GM12878 (cell line): ENCODE measurements around the gene ZNF436.

Source experiments
- ATF7 ChIP-seq: fragments of 450-650 bp; IDR thresholded peaks from 2 replicates; pipeline ENCODE4 v1.6.1; 2016; ENCODE audit warnings: low read depth, mild to moderate bottlenecking
- BRCA1 ChIP-seq: IDR thresholded peaks from 2 replicates; pipeline ENCODE4 v1.6.1; 2011; ENCODE audit warnings: low read depth, low read length, improper control_type of control experiment
- CREB1 ChIP-seq: IDR thresholded peaks from 2 replicates; pipeline ENCODE4 v1.6.1; 2012; ENCODE audit warnings: low read depth, mild to moderate bottlenecking, inconsistent platforms
- EP300 ChIP-seq, 2 experiments: fragments of 150-350 bp in 1 of 2; IDR thresholded peaks; 2 replicates each; pipeline ENCODE4 v1.6.1; 2011 to 2012; ENCODE audit warnings: low read depth in 2 of 2, low read length in 2 of 2, borderline replicate concordance in 1 of 2, improper control_type of control experiment in 1 of 2, inconsistent platforms in 1 of 2; ENCODE audit not compliant: control insufficient read depth in 1 of 2
- EZH2 ChIP-seq: IDR thresholded peaks from 2 replicates; pipeline ENCODE4 v1.6.1; 2012; ENCODE audit warnings: low read depth, mild to moderate bottlenecking, control low read depth, inconsistent platforms, low read length, borderline replicate concordance; ENCODE audit not compliant: control insufficient read depth
- NBN ChIP-seq: fragments of 450-650 bp; IDR thresholded peaks from 2 replicates; pipeline ENCODE4 v1.6.1; 2016
- POLR2A ChIP-seq: IDR thresholded peaks from 2 replicates; pipeline ENCODE4 v1.6.1; 2011; ENCODE audit warnings: low read depth, mild to moderate bottlenecking, low read length
- TF ChIP-seq, protein P1 (sequence below): IDR thresholded peaks from 2 replicates; pipeline ENCODE4 v1.6.1; 2011; ENCODE audit warnings: mild to moderate bottlenecking, low read depth, low read length, moderate library complexity; ENCODE audit not compliant: insufficient replicate concordance
- TF ChIP-seq, protein P2 (sequence below), 3 experiments: IDR thresholded peaks in 2 of 3; conservative IDR thresholded peaks in 1 of 3; 2 replicates each; pipeline ENCODE4 v1.5.1; 2011; ENCODE audit warnings: low read depth in 3 of 3, low read length in 3 of 3, mild to moderate bottlenecking in 3 of 3, control low read depth in 2 of 3, moderate library complexity in 2 of 3, inconsistent platforms in 1 of 3, mixed read lengths in 1 of 3; ENCODE audit not compliant: control insufficient read depth in 2 of 3, insufficient read depth in 1 of 3; ENCODE audit errors: extremely low read depth in 1 of 3
- TF ChIP-seq, protein P3 (sequence below): IDR thresholded peaks from 2 replicates; pipeline ENCODE4 v1.6.1; 2011; ENCODE audit warnings: low read depth, mild to moderate bottlenecking, low read length, moderate library complexity, borderline replicate concordance; ENCODE audit errors: extremely low read depth

DNA sequence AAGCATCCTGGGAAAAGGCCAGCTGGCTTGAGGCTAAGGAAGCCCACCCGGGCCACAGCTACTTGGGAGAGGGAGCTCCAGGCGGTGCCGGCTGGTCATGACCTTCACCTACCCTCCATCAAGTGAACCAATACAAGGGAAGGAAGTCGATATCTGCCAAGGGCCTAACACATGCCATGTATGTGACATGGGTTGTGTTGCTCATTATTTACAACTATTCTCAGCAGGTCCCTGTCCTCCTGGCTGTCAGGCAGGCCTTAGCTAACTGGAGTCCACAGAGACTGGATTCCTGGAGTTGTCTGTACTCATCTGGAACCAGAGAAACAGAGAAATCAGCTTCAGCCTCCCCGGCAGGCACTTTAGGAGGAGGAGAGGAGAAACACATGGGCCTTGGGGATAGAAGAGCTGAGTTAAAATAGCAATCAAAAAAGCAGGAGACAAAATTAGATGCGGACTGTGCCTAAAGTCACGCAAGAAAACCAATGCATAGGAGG, 39.2 kb upstream of the ZNF436 start:
- TF ChIP-seq ATF7, result no peak
- no peak for TF ChIP-seq NBN
- TF ChIP-seq POLR2A, result no peak
- TF ChIP-seq EP300 (IDR thresholded peaks at IDR 0.05; ENCODE audit: borderline replicate concordance in 1 of 2, control insufficient read depth in 1 of 2, low read depth in 2 of 2, low read length in 2 of 2), result no peak
- no peak for TF ChIP-seq CREB1
- TF ChIP-seq, protein P1, sequence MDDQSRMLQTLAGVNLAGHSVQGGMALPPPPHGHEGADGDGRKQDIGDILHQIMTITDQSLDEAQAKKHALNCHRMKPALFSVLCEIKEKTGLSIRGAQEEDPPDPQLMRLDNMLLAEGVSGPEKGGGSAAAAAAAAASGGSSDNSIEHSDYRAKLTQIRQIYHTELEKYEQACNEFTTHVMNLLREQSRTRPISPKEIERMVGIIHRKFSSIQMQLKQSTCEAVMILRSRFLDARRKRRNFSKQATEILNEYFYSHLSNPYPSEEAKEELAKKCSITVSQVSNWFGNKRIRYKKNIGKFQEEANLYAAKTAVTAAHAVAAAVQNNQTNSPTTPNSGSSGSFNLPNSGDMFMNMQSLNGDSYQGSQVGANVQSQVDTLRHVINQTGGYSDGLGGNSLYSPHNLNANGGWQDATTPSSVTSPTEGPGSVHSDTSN, result no peak
- TF ChIP-seq, protein P2, sequence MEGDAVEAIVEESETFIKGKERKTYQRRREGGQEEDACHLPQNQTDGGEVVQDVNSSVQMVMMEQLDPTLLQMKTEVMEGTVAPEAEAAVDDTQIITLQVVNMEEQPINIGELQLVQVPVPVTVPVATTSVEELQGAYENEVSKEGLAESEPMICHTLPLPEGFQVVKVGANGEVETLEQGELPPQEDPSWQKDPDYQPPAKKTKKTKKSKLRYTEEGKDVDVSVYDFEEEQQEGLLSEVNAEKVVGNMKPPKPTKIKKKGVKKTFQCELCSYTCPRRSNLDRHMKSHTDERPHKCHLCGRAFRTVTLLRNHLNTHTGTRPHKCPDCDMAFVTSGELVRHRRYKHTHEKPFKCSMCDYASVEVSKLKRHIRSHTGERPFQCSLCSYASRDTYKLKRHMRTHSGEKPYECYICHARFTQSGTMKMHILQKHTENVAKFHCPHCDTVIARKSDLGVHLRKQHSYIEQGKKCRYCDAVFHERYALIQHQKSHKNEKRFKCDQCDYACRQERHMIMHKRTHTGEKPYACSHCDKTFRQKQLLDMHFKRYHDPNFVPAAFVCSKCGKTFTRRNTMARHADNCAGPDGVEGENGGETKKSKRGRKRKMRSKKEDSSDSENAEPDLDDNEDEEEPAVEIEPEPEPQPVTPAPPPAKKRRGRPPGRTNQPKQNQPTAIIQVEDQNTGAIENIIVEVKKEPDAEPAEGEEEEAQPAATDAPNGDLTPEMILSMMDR (IDR thresholded peaks at IDR 0.05 in 2 of 3, conservative IDR thresholded peaks at IDR 0.05 in 1 of 3; ENCODE audit: control insufficient read depth in 2 of 3, extremely low read depth in 1 of 3, insufficient read depth in 1 of 3, low read depth in 3 of 3, low read length in 3 of 3), result no peak
- TF ChIP-seq EZH2, result no peak
- TF ChIP-seq, protein P3, sequence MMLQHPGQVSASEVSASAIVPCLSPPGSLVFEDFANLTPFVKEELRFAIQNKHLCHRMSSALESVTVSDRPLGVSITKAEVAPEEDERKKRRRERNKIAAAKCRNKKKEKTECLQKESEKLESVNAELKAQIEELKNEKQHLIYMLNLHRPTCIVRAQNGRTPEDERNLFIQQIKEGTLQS, result no peak
- TF ChIP-seq BRCA1, result no peak
